Thyroid gland (tissue), 4 donors: ENCODE measurements around the gene KRT77.

Experiments
- CTCF ChIP-seq, 6 experiments: fragments of 200-600 bp in 3 of 6; fragments of 450-650 bp in 3 of 6; sonication (generic) in 3 of 6; IDR thresholded peaks; one replicate each; pipeline ENCODE4 v1.5.1; 2016 to 2019; ENCODE audit warnings: antibody characterized with exemption in 6 of 6, mild to moderate bottlenecking in 2 of 6, inconsistent platforms in 1 of 6, moderate library complexity in 1 of 6
- POLR2A ChIP-seq, 2 donors: fragments of 450-650 bp; IDR thresholded peaks; one replicate each; pipeline ENCODE4 v1.6.1; 2017; ENCODE audit warnings: antibody characterized with exemption in 2 of 2, mild to moderate bottlenecking in 2 of 2, moderate library complexity in 1 of 2

GRCh38 chr12:52689936-52690335, 13.4 kb downstream of the KRT77 start:
- TF ChIP-seq CTCF (IDR thresholded peaks at IDR 0.05) (no peak), POLR2A (IDR thresholded peaks at IDR 0.05) (no peak)
